Right cardiac atrium (tissue), 5 donors: ENCODE data around the gene PLSCR4. TPM values are rescaled to one million over a fixed set of nuclear protein-coding genes. Genes with fewer than 3 reads are reported as not detected.
"Not testable (repeated sequence)": the region's sequence is repeated elsewhere in the genome, so short reads cannot be mapped to it uniquely, and the experiment has no call there.

Experiments
- ATAC-seq, 2 donors: fragments of 200-7000 bp; cut with Tn5 transposase; one replicate each; pipeline versions ENCODE4 v1.8.0 to v1.9.1; 2020; ENCODE audit warnings: moderate library complexity in 2 of 2, mild to moderate bottlenecking in 1 of 2
- DNase-seq, 3 donors: peaks; one replicate each; pipeline ENCODE4 v3.0.0-alpha.2; 2020
- H3K27ac ChIP-seq: one replicate; pipeline ENCODE4 v1.5.1; 2013; ENCODE audit warnings: mild to moderate bottlenecking, low read length, control low read depth, moderate library complexity
- H3K27me3 ChIP-seq: one replicate; pipeline ENCODE4 v1.6.1; 2013; ENCODE audit not compliant: control insufficient read depth, insufficient read depth
- H3K4me1 ChIP-seq: one replicate; pipeline ENCODE4 v1.6.1; 2013; ENCODE audit warnings: low read length; ENCODE audit not compliant: control insufficient read depth, insufficient read depth
- H3K4me3 ChIP-seq: one replicate; pipeline ENCODE4 v1.5.1; 2013; ENCODE audit warnings: low read length, control low read depth
- H3K9me3 ChIP-seq: one replicate; pipeline ENCODE4 v1.6.1; 2013; ENCODE audit warnings: low read length; ENCODE audit not compliant: control insufficient read depth
- WGBS: extraction: QIAGEN DNeasy Blood & Tissue Kit; methylation state at CpG from one replicate; pipeline ENCODE4 v1.1.7; 2013; 5-methylcytosine and 5-hydroxymethylcytosine counted together
- intact Hi-C, 4 donors: fragments of 100-400 bp; cut with DNase I; formaldehyde crosslinking; loops; one replicate each; pipeline versions ENCODE4 v1.11.0 to v1.14.0; 2022 to 2023
- polyA plus RNA-seq: library from polyadenylated mRNA; stranded (reverse); fragments of 200-250 nt; gene quantifications from one replicate; pipeline ENCODE4 v1.2.3, GENCODE V29; 2013
- total RNA-seq, 4 donors: library from RNA; stranded (reverse); fragmentation: NEBNext Ultra II Directional; extraction: Animal tissue kit (Norgen Biotek cat#: 25700); gene quantifications; one replicate each; pipeline ENCODE4 v1.2.1, GENCODE V29; 2021
- donor health status: healthy with polysubstance abuse.
- donor health status: DM: no; HTN: yes; CAD: no.
- donor health status: DM: no; HTN: no; CAD: no.
- donor health status: DM: no; HTN: yes; CAD: no; lungs with severe emphysema.
- donor health status: DM: yes; HTN: yes; CAD: no.

The PLSCR4 gene
- total and polyA plus RNA-seq, 5 donors = 16.7 to 35.6 (median 28.4) TPM

DNA sequence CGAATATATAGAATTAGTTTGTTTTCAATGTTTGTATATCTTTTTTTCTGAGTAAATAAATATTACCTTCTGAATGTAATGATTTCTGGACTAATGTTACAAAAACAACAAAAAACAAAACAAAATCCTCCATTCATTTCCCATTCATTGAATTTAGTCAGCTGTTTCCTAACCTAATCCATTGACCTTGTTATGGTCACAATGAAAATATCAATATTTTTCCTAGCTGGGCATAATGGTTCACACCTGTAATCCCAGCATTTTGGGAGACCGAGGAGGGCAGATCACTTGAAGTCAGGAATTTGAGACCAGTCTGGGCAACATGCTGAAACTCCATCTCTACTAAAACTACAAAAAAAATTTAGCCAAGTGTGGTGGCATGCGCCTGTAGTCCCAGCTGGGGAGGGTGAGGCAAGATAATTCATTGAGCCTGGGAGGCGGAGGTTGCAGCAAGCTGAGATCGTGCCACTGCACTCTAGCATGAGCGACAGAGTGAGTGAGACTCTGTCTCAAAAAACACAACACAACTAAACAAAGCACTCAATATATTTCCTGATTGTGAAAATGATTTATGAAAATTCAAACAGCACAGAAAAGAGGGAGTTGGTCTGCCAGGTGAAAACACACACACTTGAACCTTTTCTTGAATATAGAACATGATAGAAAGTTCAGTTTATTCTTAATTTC lies 23.0 kb upstream of the PLSCR4 start:
- no peaks in the 10 kb centered on the region for H3K27me3 ChIP-seq
- no peak overlapping the region for H3K4me3 ChIP-seq
- 87% methylated on average over 6 of the region's 6 CpGs for WGBS
- H3K9me3 ChIP-seq = no peaks in the 10 kb centered on the region
- peak overlapping the region; percentile 25 for H3K27ac ChIP-seq
- no peaks in the 10 kb centered on the region for H3K4me1 ChIP-seq
- intact Hi-C loops = no loop called here
- ATAC-seq = no peak
- no peak for DNase-seq

DNA sequence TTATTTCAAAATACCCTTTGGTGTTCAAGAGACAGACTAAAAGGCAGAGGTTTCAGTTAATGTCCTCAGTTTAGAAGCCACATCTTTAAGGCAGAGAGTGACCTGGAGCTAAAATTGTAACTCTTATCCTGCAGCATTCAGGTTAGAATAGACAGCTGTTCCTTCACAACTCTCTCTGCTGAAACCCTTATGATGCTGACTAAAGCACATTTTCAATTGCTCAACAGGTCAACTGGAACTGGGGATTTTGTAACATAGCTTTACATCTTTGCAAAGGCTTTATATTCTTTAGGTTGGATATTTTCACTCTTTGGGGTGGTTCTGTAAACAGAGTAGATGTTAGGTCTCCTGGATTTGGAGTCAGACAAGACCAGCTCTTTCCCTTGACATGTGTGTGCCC lies 20.3 kb upstream of the PLSCR4 start:
- no peak for ATAC-seq
- H3K27ac ChIP-seq = no peak overlapping the region
- H3K4me3 ChIP-seq = no peak overlapping the region
- H3K27me3 ChIP-seq = no peaks in the 10 kb centered on the region
- DNase-seq = no peak
- intact Hi-C loops = no loop called here
- H3K9me3 ChIP-seq = no peaks in the 10 kb centered on the region
- no peaks in the 10 kb centered on the region for H3K4me1 ChIP-seq

DNA sequence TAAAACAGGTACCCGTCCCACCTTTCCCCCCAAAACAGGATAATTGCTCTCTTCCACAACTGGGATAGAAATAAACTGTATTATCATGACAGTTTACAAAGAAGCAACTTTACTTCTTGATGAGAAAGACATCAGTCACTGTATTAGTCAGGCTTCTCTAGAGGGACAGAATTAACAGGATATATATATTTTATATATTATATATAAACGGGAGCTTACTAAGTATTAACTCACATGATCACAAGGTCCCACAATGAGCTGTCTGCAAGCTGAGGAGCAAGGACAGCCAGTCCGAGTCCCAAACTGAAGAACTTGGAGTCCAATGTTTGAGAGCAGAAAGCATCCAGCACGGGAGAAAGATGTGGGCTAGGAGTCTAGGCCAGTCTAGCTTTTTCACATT lies 18.4 kb upstream of the PLSCR4 start:
- H3K4me3 ChIP-seq = no peak overlapping the region
- 91% methylated on average over 4 of the region's 4 CpGs for WGBS
- no peaks in the 10 kb centered on the region for H3K4me1 ChIP-seq
- DNase-seq (no peak), ATAC-seq (no peak)
- no peaks in the 10 kb centered on the region for H3K9me3 ChIP-seq
- H3K27ac ChIP-seq = no peak overlapping the region
- intact Hi-C loops = no loop called here
- no peaks in the 10 kb centered on the region for H3K27me3 ChIP-seq

DNA sequence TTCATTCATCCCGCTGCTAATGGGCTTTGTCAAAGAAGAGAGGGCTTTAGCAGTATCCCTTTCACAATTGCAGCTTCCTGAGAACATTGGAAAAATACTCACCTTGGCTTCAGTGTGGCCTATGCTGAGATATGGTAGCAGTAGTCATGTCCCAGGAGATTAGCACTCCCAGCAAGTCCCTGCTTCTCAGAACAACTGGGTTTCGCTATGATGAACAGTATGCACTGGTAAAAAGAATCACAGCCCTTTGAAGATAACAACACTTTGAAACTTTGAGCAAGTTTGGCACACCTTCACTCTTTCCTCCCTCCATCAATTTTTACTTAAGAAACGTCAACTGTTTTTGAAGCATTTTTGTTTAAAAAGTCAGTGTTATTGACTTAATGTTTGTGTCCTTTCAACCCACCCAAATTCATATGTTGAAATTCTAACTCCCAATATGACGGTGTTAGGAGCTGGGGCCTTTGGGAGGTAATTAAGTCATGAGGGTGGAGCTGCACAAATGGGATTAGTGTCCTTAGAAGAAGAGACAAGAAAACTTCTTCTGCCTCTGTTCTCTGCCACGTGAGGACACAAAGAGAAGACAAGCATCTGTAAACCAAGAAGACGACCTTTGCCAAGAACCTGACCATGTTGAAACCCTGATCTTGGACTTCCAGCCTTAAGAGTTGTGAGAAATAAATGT lies 17.8 kb upstream of the PLSCR4 start:
- no peak overlapping the region for H3K27ac ChIP-seq
- ATAC-seq (no peak), DNase-seq (no peak)
- WGBS = 90% methylated on average over 6 of the region's 6 CpGs
- H3K4me3 ChIP-seq = no peak overlapping the region
- intact Hi-C loops = no loop called here
- no peaks in the 10 kb centered on the region for H3K27me3 ChIP-seq
- H3K9me3 ChIP-seq = no peaks in the 10 kb centered on the region
- H3K4me1 ChIP-seq = no peaks in the 10 kb centered on the region

DNA sequence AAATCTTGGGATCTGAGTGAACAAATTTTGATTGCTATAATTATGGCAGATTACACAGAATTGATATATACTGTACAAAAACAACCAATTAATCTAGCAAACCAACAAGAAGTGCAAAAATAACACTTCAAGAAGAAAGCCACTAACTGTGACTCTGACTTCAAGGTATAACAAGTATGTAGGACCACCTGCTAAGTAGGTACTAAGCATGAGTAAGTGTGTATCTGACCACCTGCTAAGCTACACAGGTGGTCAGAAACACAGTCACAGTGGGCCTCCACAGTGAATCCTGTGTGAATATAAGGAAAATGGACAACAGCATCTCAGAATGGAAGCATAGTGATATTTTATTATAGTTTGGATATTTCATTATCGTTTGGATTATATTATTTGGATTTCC lies 14.8 kb upstream of the PLSCR4 start:
- no peak overlapping the region for H3K4me3 ChIP-seq
- H3K9me3 ChIP-seq = no peaks in the 10 kb centered on the region

DNA sequence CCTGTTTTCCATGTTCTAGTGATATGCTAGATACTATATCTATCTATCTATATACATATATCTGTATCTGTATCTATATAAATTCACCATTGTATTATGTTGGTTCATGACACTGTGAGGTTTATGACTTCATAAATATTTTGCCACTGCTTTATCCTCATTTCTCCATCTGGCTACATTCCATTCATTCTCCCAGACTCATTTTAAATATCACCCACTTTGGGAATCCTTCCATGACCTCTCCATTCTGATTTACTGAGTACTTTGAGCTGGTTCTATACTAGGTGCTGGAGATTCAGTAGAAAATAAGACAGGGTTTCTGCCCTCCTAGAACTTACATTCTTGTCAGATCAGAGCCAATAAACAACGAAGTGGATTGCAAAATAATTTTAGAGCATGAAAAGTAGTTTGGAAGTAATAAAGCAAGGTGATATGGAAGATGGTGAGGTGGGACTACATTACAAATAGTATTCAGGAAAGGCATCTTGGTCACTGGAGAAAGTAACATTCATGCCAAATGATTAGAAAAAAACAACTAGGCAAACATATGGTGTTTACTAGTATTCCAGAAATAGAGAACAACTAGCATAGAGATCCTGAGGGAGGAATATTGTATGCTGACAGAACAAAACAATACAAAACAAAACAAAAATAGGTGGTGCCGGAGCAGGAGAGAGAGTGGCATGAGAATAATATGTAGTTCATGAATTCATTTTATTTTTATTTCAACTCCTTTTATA lies 11.6 kb upstream of the PLSCR4 start:
- Histone ChIP-seq H3K27me3 (no peaks in the 10 kb centered on the region), H3K4me3 (no peak overlapping the region), H3K9me3 (no peaks in the 10 kb centered on the region), H3K27ac (no peak overlapping the region), H3K4me1 (no peaks in the 10 kb centered on the region)
- DNase-seq = no peak
- intact Hi-C loops = no loop called here
- 82% methylated on average over 2 of the region's 2 CpGs for WGBS
- no peak for ATAC-seq

More for the DNA sequence above, 14.8 kb upstream of the PLSCR4 start:
- no peak overlapping the region for H3K27ac ChIP-seq
- DNase-seq (no peak), ATAC-seq (no peak)
- intact Hi-C loops = no loop called here
- no peaks in the 10 kb centered on the region for H3K27me3 ChIP-seq
- H3K4me1 ChIP-seq = no peaks in the 10 kb centered on the region
- WGBS = 85% methylated on average over 1 of the region's 1 CpG

DNA sequence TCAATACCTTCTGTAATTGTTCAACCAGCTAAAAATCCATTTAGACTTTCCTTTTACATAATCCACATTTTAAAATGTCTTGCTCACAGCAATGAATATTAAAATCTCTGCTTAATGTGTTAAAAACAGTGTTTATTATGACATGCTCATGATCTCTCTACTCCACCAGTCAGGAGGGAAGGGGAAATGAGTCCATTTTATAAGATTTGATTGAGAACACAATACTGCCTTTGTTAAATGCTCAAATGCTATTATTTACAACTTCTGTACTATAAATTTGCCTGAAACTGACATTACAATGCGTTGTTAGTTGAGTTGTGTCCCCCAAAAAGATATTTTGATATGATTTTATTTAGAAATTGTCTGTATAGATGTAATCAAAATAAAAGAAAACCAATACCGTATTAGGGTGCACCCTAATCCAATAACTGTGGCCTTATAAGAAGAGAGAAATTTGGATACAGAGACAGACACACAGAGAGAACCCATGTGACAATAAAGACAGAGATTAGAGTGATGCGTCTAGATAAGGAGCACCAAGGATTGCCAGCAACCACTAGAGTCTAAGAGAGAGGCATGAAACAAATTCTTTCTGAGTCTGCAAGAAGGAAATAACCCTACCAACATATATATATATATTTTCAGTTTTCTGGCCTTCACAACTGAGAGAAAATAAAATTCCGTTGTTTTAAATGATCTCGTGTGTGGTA lies 9.1 kb upstream of the PLSCR4 start:
- no peaks in the 10 kb centered on the region for H3K27me3 ChIP-seq
- no peak overlapping the region for H3K27ac ChIP-seq
- intact Hi-C loops = no loop called here
- no peaks in the 10 kb centered on the region for H3K9me3 ChIP-seq
- H3K4me3 ChIP-seq = no peak overlapping the region
- ATAC-seq = no peak
- no peak for DNase-seq
- no peaks in the 10 kb centered on the region for H3K4me1 ChIP-seq
- WGBS = 77% methylated on average over 5 of the region's 5 CpGs

DNA sequence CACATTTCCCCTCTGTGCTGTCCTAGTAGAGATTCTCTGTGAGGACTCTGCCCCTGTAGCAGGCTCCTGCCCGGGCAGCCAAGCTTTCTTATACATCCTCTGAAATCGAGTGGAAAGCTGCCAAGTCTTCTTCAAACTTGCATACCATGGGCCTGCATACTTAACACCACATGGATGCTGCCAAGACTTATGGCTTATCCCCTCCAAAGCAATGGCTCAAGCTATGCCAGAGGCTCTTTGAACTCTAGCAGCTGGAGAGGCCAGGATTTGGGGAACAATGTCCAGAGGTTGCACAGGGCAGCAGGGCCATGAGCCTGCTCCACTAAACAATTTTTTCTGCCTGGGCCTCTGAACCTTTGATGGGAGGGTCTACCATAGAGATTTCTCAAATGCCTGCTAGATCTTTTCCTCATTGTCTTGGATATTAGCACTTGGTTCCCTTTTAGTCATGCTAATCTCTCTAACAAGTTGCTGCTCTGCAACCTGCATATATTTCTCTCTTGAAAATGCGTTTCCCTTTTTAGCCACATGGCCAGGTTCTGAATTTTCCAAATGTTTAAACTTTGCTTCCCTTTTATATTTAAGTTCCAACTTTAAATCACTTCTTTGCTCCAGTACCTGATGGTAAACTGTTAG lies 6.1 kb upstream of the PLSCR4 start:
- 66% methylated on average over 3 of the region's 3 CpGs for WGBS
- intact Hi-C loops = no loop called here
- H3K4me3 ChIP-seq = no peak overlapping the region
- H3K27me3 ChIP-seq = no peaks in the 10 kb centered on the region
- no peak overlapping the region for H3K27ac ChIP-seq
- ATAC-seq (no peak), DNase-seq (no peak)
- peaks cover 2% of the 10 kb centered on the region for H3K4me1 ChIP-seq
- no peaks in the 10 kb centered on the region for H3K9me3 ChIP-seq

DNA sequence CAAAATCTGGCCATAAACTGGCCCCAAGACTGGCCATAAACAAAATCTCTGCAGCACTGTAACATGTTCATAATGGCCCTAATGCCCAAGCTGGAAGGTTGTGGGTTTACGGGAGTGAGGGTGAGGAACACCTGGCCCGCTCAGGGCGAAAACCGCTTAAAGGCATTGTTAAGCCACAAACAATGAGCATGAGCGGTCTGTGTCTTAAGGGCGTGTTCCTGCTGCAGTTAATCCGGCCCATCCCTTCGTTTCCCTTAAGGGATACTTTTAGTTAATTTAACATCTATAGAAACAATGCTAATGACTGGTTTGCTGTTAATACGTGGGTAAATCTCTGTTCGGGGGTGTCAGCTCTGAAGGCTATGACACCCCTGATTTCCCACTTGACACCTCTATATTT lies 1.5 kb upstream of the PLSCR4 start:
- H3K4me3 ChIP-seq, DNase-seq, intact Hi-C loops, H3K4me1 ChIP-seq, ATAC-seq, H3K27me3 ChIP-seq, H3K9me3 ChIP-seq: not testable (repeated sequence)
- WGBS = 83% methylated on average over 10 of the region's 10 CpGs
- H3K27ac ChIP-seq = peak overlapping the region; percentile 67

DNA sequence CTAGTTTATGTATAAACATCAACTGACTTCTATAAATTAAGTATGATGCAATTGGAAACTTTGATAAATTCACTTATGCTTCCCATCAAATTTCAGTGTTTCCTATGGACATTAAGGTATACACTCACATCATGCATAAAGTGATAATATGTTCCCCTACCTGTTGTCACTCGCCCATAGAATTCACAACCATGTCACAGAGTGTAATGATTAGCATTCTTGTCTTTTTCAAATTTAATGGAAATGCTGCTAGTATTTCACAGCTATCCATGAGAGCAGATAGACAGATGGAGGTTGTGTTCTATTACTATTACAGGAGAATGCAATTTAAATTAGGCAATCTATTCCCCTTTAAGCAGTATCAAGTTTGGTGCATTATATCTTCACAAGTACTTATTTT lies 984 bp downstream of the PLSCR4 start:
- intact Hi-C loops = no loop called here
- 46% methylated on average over 1 of the region's 1 CpG for WGBS

More for the DNA sequence above, 984 bp downstream of the PLSCR4 start:
- Histone ChIP-seq H3K27ac (no peak overlapping the region), H3K4me1 (peaks cover 2% of the 10 kb centered on the region), H3K4me3 (peak overlapping the region; percentile 77), H3K27me3 (no peaks in the 10 kb centered on the region), H3K9me3 (no peaks in the 10 kb centered on the region)
- DNase-seq (no peak), ATAC-seq (no peak)
